ENCODE data around the gene KCNG3. TPM values are rescaled to one million over a fixed set of nuclear protein-coding genes. Genes with fewer than 3 reads are reported as not detected.

Gene KCNG3
- total RNA-seq, 2 donors from 2014 or later = 1.8 to 6.9 TPM

- no peak for DNase-seq
- TF ChIP-seq, protein P1, sequence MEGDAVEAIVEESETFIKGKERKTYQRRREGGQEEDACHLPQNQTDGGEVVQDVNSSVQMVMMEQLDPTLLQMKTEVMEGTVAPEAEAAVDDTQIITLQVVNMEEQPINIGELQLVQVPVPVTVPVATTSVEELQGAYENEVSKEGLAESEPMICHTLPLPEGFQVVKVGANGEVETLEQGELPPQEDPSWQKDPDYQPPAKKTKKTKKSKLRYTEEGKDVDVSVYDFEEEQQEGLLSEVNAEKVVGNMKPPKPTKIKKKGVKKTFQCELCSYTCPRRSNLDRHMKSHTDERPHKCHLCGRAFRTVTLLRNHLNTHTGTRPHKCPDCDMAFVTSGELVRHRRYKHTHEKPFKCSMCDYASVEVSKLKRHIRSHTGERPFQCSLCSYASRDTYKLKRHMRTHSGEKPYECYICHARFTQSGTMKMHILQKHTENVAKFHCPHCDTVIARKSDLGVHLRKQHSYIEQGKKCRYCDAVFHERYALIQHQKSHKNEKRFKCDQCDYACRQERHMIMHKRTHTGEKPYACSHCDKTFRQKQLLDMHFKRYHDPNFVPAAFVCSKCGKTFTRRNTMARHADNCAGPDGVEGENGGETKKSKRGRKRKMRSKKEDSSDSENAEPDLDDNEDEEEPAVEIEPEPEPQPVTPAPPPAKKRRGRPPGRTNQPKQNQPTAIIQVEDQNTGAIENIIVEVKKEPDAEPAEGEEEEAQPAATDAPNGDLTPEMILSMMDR (IDR thresholded peaks at IDR 0.05) = no peak
- TF ChIP-seq POLR2A (IDR thresholded peaks at IDR 0.05) = no peak
- WGBS, 2 donors = 88% methylated on average over 2 of the region's 2 CpGs
- no peaks in the 10 kb centered on the region for H3K9me3 ChIP-seq
- H3K4me1 ChIP-seq = no peaks in the 10 kb centered on the region
- H3K27ac ChIP-seq = no peak overlapping the region
- H3K36me3 ChIP-seq (replicated peaks in 1 of 2; ENCODE audit: insufficient read depth in 1 of 2, low read depth in 2 of 2) = no peaks in the 10 kb centered on the region
- intact Hi-C loops (cut with DNase I) = no loop called here
- no peak overlapping the region for H3K4me3 ChIP-seq
- ATAC-seq = no peak
- H3K27me3 ChIP-seq = no peaks in the 10 kb centered on the region
These were observed 64.4 kb downstream of the KCNG3 start for GRCh38 chr2:42429352-42429751.

DNA sequence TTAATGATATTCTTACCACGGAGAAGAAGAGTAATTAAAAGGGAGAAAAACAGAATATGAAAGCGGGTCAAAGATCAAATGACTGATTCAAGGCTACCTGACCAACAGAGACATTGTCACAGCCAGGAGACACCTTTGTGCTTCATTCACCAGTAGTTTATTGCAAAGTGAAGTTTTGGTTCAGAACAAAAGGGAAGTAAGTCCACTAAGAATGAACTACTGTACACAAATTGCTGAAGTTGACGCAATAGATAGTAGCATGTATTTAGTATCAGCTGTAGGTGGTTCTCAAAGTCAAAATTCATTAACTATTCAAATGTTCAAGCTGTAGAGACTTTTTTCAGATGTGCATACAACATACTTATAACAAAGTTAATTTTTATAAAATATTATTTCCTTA lies 68.1 kb downstream of the KCNG3 start:
- H3K36me3 ChIP-seq (replicated peaks in 1 of 2; ENCODE audit: insufficient read depth in 1 of 2, low read depth in 2 of 2) = no peaks in the 10 kb centered on the region
- H3K9me3 ChIP-seq = no peaks in the 10 kb centered on the region
- H3K27me3 ChIP-seq = no peaks in the 10 kb centered on the region
- no peaks in the 10 kb centered on the region for H3K4me1 ChIP-seq
- DNase-seq (no peak), ATAC-seq (no peak)
- no peak for TF ChIP-seq POLR2A (IDR thresholded peaks at IDR 0.05)
- TF ChIP-seq, protein P1 (IDR thresholded peaks at IDR 0.05) = no peak
- 50 to 62% methylated on average over 3 of the region's 3 CpGs for WGBS, 2 donors
- no peak overlapping the region for H3K27ac ChIP-seq
- intact Hi-C loops (cut with DNase I) = no loop called here
- H3K4me3 ChIP-seq = no peak overlapping the region

GRCh38 chr2:42424033-42424432 lies 69.7 kb downstream of the KCNG3 start:
- no peak for ATAC-seq
- no peaks in the 10 kb centered on the region for H3K4me1 ChIP-seq
- no peak for TF ChIP-seq POLR2A (IDR thresholded peaks at IDR 0.05)
- TF ChIP-seq, protein P1 (IDR thresholded peaks at IDR 0.05) = no peak
- H3K9me3 ChIP-seq = no peaks in the 10 kb centered on the region
- WGBS, 2 donors = 50 to 66% methylated on average over 4 of the region's 4 CpGs
- H3K27ac ChIP-seq = no peak overlapping the region
- peak in 1 of 4 donors; percentile 14 for DNase-seq
- intact Hi-C loops (cut with DNase I) = no loop called here
- H3K27me3 ChIP-seq = no peaks in the 10 kb centered on the region
- no peak overlapping the region for H3K4me3 ChIP-seq
- no peaks in the 10 kb centered on the region for H3K36me3 ChIP-seq (replicated peaks in 1 of 2; ENCODE audit: insufficient read depth in 1 of 2, low read depth in 2 of 2)

DNA sequence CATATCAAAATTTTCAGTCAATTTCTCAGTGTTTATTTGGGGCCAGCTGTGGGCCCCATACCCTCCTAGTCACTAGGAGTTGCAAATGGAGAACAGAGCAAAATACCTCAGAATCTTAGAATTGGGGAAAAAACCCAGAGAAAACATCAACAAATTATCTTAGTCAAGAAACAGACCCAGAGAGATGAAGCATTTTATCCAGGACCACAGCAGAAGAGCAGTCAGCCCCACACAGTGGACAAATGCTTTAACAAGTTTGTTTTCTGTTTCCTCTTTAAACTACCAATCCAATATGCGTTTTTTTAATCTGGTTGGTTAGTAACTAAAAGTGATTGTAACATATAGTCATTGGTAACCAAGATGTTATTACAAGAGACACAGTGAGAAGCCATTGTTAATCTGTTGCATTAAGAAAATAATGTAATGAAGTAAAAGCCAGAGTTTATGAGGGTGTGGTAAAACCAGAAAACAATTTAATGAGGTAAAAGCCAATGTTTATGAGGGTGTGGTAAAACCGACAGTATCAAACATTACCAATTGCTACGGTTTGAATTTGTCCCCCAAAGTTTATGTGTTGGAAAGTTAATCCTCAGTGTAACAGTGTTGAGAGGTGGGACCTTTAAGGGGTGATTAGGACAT lies 72.1 kb downstream of the KCNG3 start:
- DNase-seq (no peak), ATAC-seq (no peak)
- no peak overlapping the region for H3K4me3 ChIP-seq
- H3K27ac ChIP-seq = no peak overlapping the region
- no peaks in the 10 kb centered on the region for H3K9me3 ChIP-seq
- no peaks in the 10 kb centered on the region for H3K36me3 ChIP-seq (replicated peaks in 1 of 2; ENCODE audit: insufficient read depth in 1 of 2, low read depth in 2 of 2)
- WGBS, 2 donors = 54 to 55% methylated on average over 3 of the region's 3 CpGs
- H3K27me3 ChIP-seq = no peaks in the 10 kb centered on the region
- no peaks in the 10 kb centered on the region for H3K4me1 ChIP-seq
- TF ChIP-seq, protein P1 (IDR thresholded peaks at IDR 0.05) = no peak
- intact Hi-C loops (cut with DNase I) = no loop called here

DNA sequence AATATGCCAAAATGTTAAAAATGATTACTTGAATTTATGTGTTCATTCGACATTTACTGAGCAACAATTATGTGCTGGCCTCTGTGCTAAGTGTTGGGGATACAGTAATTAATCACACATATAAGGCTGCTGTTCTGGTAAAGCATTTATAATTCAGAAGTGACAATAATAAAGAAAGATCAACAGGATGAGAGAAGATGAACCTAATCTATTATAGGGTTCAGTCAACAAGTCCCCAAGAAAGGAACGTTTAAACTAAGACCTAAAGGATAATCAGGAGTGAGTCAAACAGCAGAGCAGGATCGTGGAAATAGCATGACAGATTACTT lies 72.7 kb downstream of the KCNG3 start:
- Histone ChIP-seq H3K27ac (no peak overlapping the region), H3K36me3 (replicated peaks in 1 of 2; ENCODE audit: insufficient read depth in 1 of 2, low read depth in 2 of 2) (no peaks in the 10 kb centered on the region), H3K4me3 (no peak overlapping the region), H3K4me1 (no peaks in the 10 kb centered on the region), H3K9me3 (no peaks in the 10 kb centered on the region), H3K27me3 (no peaks in the 10 kb centered on the region)
- TF ChIP-seq, protein P1 (IDR thresholded peaks at IDR 0.05) = no peak
- TF ChIP-seq POLR2A (IDR thresholded peaks at IDR 0.05) = no peak
- DNase-seq (no peak), ATAC-seq (no peak)
- intact Hi-C loops (cut with DNase I) = no loop called here
- WGBS, 2 donors = 64 to 66% methylated on average over 3 of the region's 3 CpGs
